GM19372 (cell line): ENCODE data around the gene ATP2A3.

Source experiments
- ATAC-seq: cut with Tn5 transposase; IDR thresholded peaks from one replicate; pipeline ENCODE4 v1.9.1; 2021; ENCODE audit warnings: mild to moderate bottlenecking, low read depth, moderate library complexity; ENCODE audit not compliant: unreplicated experiment

ATP2A3 gene

GRCh38 chr17:3914312-3914670, 49.9 kb downstream of the ATP2A3 start:
- no peak for ATAC-seq

GRCh38 chr17:3913531-3914311, 50.5 kb downstream of the ATP2A3 start:
- ATAC-seq, result no peak

DNA sequence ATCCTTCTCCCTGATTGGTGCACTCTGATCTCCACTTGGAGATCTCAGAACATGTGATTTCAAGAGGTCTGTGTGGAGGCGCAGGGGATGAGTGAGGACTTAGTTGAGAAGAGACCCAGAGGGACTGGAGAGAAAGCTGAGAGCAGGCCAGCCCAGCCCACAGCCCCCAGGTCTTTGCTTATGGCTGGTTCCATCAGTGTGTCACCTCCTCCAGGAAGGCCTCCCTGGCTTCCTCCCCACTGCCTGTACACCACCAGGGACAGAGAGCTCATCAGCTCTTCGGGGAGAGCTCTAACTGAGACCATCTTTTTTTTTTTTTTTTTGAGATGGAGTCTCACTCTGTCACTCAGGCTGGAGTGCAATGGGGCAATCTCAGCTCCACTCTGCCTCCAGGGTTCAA, 51.4 kb downstream of the ATP2A3 start:
- ATAC-seq, result no peak

DNA sequence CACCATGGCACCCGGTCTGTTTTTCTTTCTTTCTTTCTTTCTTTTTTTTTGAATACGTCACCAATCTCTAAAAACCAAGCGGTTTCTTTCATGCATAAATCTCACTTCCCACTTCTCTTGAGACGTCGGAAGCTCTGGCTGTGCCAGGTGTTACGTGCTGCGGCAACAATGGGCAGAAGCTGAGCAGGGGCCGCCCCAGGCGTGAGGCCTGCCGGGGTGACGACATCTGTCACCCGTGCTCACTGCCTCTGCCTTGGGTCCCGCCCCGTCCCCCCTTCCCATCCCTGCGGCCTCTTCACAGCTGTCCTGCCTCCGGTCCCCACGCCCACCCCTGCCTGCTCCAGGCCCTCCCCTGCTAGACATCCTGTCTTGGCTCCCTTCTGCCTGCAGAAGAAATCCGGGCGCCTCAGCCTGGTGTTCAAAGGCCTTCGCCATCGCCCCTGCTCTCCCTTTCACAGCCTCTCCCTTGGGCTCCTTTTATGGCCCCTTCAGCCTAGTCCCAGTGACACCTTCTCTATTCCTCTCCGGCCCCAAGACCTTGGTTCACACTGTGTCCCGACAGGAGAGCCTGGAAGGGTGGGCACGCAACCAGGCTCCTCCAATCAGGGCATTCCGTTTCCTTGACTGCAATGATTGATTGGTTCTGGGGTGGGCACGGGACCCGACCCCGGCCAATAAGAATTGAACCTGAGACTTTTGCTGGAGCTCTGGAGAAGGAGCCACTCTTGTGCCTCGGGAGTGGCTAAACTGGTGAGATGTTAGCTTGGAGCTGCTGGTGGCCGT, 52.8 kb downstream of the ATP2A3 start:
- peak; percentile 73 for ATAC-seq

GRCh38 chr17:3910420-3911270, 53.6 kb downstream of the ATP2A3 start:
- ATAC-seq, result no peak

- no peak for ATAC-seq
These were observed 55.0 kb downstream of the ATP2A3 start for GRCh38 chr17:3909257-3909656.

DNA sequence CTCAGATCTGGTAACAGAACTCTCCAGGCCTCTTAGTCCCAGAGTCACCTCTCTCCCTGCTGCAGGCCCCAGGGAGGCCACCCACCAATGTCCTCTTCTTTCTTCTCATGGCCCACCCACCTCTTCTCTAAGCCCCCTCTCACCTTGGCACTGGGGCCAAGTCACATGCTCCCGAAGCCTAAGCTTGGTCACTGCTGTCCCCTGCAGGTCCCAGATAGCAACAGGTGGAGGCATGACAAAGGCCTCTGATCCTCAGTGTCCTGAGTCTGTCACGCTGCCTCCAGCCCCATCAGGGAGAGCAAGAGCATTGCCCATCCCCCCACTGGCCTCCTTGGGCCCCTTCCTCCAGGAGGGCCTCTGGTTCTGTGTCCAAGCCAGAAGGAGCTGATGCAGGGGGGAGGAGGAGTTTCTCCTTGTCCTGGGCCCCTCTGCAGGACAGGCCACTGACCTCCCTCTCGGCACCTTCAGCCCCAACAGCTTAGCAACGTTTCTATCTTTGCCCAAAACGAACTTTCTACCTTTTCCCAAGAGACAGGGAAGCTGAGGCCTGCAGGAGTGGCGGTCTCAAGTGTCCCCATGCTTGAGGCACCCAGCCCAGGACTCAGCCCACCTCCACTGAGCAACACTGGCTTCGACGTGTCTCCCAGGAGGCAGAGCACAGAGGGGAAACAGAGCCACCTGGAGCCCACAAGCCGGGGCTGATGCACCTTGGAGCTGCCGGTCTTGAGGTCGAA, 56.6 kb downstream of the ATP2A3 start:
- no peak for ATAC-seq

- no peak for ATAC-seq
These were observed 57.4 kb downstream of the ATP2A3 start for GRCh38 chr17:3906881-3907280.

DNA sequence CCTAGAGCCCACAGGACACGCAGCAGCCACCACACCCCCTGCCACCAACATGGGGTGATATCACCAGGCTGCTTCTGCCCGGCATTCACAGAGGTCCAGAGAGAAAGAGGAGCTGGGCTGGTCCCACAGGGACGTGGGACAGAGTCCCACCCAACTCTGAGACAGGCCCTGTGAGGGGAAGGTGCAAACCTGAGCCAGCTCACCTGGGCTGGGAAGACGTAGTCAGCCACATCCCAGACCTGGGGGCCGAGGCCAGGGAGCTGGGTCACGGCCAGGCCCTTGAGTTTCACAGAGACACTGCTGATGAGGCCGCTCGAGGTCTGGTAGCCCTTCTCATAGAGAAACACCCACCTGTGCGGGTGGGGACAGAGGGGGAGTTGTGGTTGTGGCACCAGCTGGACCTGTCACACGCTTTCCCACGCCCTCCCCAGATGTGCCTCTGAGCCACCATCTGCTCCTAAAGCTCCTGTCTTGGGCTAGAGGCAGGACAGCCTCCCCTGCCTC, 59.2 kb downstream of the ATP2A3 start:
- no peak for ATAC-seq

DNA sequence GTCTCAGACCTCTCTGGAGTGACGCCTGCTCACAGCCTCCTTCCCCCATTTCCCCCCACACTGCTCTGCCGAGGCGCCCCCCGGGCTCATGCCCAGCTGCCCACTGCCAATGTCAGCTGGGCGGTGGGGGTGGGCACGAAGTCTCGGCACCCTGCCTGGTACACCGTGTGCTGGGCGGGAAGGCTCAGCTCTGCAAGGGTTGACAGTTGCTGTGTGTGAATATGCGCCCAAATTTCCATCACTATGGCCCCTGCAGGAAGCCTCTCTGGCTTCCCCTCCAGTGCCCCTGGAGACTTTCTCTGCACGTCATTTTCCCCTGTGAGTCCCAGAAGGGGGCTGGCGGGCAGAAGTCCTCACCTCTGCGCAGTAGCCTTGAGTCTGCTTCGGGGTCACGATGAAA, 59.7 kb downstream of the ATP2A3 start:
- no peak for ATAC-seq

GRCh38 chr17:3903881-3904290, 60.4 kb downstream of the ATP2A3 start:
- no peak for ATAC-seq

DNA sequence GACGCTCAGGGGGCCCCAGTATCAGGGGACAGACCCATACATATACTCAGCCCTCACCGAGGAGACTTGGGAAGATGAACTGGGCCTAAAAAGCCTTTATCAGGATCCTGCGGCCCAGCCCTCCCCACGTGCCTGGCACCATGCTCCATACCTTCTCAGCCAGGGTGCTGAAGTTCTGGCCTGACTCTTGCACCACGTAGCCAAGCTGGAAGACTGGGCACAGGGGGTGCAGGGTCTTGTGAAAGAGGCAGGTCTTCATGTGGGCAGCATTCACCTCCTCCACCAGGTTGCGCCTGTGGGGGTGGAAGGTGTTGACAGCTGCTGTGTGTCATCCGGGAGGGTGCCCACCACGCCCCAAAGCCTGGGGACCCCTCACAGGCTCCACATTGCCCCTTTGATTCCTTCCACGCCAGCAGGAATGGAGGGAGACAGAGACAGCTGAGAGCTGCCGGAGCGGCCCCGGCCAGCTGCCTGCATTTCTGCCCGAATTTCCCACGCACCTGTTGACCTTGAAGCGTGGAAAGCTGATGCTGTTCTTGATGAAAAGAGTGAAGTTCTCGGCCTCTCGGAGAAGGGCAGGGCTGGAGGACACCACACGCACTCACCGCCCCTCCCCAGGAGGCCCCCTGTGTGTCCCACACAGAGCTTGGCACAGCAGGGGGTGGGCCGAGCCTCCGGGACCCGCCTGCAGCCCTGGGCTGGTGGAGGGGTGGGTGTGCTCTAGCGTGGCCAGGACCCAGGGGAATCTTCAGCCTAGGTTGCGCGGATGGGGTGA, 61.0 kb downstream of the ATP2A3 start:
- ATAC-seq, result no peak

- ATAC-seq, result no peak
These were observed 63.6 kb downstream of the ATP2A3 start for GRCh38 chr17:3900646-3901045.

DNA sequence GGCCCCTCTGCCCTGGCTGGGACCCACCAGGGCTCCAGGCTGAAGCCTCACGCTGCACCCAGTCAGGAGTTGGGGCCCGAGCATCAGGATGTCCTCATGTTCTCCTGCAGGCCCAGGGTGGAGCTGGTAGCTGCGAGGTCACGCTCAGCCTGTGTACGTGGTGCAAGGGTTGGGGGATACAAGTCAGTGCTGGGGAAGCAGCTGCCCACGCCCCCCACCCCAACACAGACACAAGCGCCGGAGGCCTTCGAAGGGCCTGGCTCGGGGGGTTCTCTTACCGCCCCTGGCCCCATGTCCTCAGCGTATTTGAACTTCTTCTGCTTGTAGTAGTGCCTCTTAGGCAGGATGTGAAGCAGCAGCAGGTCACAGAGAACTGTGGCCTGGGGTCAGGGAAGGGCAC, 66.5 kb downstream of the ATP2A3 start:
- no peak for ATAC-seq

DNA sequence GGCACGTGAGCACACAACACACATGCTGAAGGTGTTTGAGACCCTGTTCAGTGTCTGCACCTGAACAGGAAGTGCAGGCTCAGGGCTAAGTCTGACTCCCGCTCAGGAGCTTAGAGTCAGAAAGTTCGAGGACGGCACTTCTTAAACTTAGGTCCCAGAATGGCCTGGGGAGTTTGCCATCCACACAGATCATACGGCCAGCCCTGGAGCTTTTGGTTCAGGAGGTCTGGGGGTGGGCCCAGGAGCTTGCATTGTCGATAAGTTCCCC, 67.3 kb downstream of the ATP2A3 start:
- ATAC-seq, result no peak

DNA sequence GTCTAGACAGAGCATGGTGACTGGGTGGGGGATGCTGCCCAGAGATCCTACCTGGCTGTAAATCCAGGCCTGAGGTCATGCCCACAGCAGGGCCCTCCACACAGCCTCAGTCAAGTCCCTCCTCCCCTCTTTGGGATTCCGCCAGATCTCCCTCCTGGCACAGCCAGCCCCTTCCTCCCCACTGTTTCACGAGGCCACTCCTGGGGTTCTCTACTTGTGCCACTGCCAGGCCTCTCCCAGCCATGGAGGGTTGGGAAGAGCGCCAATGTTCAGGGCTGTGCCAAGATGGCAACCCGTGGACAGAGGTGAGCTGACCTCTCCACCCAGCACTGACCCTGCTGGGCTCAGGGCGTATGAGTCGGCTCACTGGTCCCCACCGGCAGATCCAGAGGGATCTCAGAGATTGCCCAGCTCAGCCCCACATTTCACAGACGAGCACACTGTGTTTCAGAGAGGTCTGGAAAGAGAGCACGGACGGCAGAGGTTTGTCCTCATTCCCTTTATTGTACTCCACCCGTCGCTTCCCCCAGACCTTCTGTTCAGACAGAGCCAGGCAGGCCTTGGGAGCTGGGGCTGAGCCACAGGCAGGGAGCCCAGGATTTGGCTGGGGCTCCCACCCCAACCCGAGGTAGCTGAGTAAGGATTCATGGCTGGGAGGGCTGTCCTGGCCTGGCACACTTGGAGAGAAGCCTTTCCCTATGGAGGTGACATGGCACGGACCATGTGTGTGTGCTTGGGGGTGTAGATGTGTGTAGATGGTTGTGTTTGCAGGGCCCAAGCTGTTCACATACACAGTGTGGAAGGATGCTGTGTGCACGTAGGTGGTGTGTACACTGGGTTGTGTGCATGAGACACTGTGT, 67.9 kb downstream of the ATP2A3 start:
- no peak for ATAC-seq

- no peak for ATAC-seq
These were observed 68.9 kb downstream of the ATP2A3 start for GRCh38 chr17:3895354-3895753.

- ATAC-seq, result no peak
These were observed 69.3 kb downstream of the ATP2A3 start for GRCh38 chr17:3894911-3895343.

- no peak for ATAC-seq
These were observed 70.0 kb downstream of the ATP2A3 start for GRCh38 chr17:3894188-3894587.
